Measurements from ENCODE around the gene CEP170B. TPM values are rescaled to one million over a fixed set of nuclear protein-coding genes. Genes with fewer than 3 reads are reported as not detected.

Gene CEP170B
- total RNA-seq = 35.4 and 42.4 TPM in 2 replicates

GRCh38 chr14:104865081-104865630 lies at the start of gene CEP170B:
Gene CEP170B (plus strand): TSS chr14:104865268. CDS start chr14:104868451, 3,183 bp downstream.

DNA sequence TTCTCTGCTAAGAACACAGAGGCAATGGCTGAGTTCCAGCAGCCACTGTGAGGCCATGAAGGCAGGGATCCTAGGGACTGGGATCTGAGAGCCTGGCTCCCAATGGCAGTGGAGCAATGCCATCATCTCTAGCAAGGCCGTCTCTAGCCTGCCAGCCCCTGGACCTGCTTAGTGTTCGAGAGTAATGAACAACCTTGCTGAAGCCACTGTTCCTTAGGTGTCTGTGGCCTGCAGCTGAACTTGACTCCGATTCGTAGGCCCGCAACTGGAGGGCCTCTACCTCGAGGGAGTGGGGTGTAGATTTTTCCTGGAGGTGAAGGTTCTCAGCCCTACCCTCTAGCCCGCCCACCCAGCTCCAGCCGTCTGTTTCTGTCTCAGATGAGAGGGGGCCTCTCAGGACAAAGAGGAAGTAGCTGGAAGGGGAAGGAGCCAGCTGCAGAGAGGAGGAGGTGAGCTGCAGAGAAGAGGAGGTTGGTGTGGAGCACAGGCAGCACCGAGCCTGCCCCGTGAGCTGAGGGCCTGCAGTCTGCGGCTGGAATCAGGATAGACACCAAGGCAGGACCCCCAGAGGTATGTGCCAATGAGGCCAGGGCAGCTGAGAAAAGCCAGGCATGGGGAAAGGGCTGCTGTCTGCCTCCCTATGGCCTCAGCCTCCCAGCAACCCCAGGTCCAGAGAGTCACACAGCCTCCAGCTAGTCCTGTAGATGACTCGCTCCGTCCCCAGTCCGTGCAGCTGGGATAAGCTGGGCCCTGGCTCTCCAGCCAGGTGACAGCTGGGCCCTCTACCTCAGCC lies 59.5 kb downstream of the CEP170B start, which contains the start of gene PLD4:
TSS of gene PLD4 (plus strand) at position 459 of the 793 bp plus-strand sequence. CDS start 2,262 bp downstream, outside the sequence.

Other genes starting within 250 kb of the CEP170B start
- 56.7 and 60.9 TPM in 2 replicates for gene INF2, start 175.7 kb upstream of the CEP170B start, total RNA-seq
- 7.9 and 13.1 TPM in 2 replicates for gene ADSS1, start 141.0 kb upstream of the CEP170B start, total RNA-seq
- gene SIVA1, start 112.1 kb upstream of the CEP170B start, total RNA-seq = 327 and 456 TPM in 2 replicates
- 109 and 118 TPM in 2 replicates for gene AKT1, start 69.5 kb upstream of the CEP170B start, total RNA-seq
- gene ZBTB42, start 64.2 kb upstream of the CEP170B start, total RNA-seq = 3.9 and 6.0 TPM in 2 replicates
- gene PLD4, start 59.6 kb downstream of the CEP170B start, total RNA-seq = not detected in 2 replicates
- gene AHNAK2, start 113.1 kb downstream of the CEP170B start, total RNA-seq = 222 and 339 TPM in 2 replicates
- 9.0 and 10.7 TPM in 2 replicates for gene CLBA1, start 120.5 kb downstream of the CEP170B start, total RNA-seq
- 53.5 and 59.1 TPM in 2 replicates for gene CDCA4, start 155.8 kb downstream of the CEP170B start, total RNA-seq
- gene GPR132, start 200.2 kb downstream of the CEP170B start, total RNA-seq = 0.14 TPM in 1 of 2 replicates, not detected in the other